SU-DHL-6 (cell line): ENCODE measurements around the gene ADGRG7.

Experiments
- H2AFZ ChIP-seq: fragments of 200-600 bp; sonication (generic); 2 replicates; pipeline ENCODE4 v1.6.1; 2014; ENCODE audit warnings: low read depth, mild to moderate bottlenecking, moderate library complexity, mixed read lengths, antibody characterized with exemption, low read length; ENCODE audit not compliant: severe bottlenecking
- H3F3A ChIP-seq: fragments of 200-600 bp; shearing (Covaris generic); 2 replicates; pipeline ENCODE4 v1.6.0; 2016; ENCODE audit warnings: antibody characterized with exemption, mild to moderate bottlenecking; ENCODE audit not compliant: insufficient read depth
- H3K27ac ChIP-seq: fragments of 200-600 bp; sonication (generic); 2 replicates; pipeline ENCODE4 v1.5.1; 2016; ENCODE audit warnings: low read depth, mild to moderate bottlenecking, low read length, moderate library complexity, mixed read lengths
- H3K27me3 ChIP-seq: fragments of 200-600 bp; sonication (generic), shearing (Covaris generic); 2 replicates; pipeline ENCODE4 v1.6.0; 2014; ENCODE audit warnings: mild to moderate bottlenecking, low read length
- H3K36me3 ChIP-seq: fragments of 200-600 bp; sonication (generic); 2 replicates; pipeline ENCODE4 v1.6.1; 2014; ENCODE audit warnings: mild to moderate bottlenecking, low read length, mixed read lengths
- H3K4me2 ChIP-seq: fragments of 300-600, 200-600 bp; shearing (Covaris generic), sonication (generic); 2 replicates; pipeline ENCODE4 v1.6.0; 2014; ENCODE audit warnings: low read length, low read depth, mild to moderate bottlenecking; ENCODE audit not compliant: poor library complexity, severe bottlenecking
- H3K4me3 ChIP-seq: fragments of 200-600 bp; sonication (generic); 2 replicates; pipeline ENCODE4 v1.5.1; 2014; ENCODE audit warnings: antibody characterized with exemption, low read length, mild to moderate bottlenecking, mixed read lengths; ENCODE audit not compliant: insufficient read depth, poor library complexity, severe bottlenecking
- H3K79me2 ChIP-seq: fragments of 200-600 bp; sonication (generic); 2 replicates; pipeline ENCODE4 v1.6.1; 2014; ENCODE audit warnings: mild to moderate bottlenecking, low read length, moderate library complexity; ENCODE audit not compliant: insufficient read depth
- H3K9ac ChIP-seq: fragments of 200-600 bp; sonication (generic); 2 replicates; pipeline ENCODE4 v1.7.0; 2014; ENCODE audit warnings: mild to moderate bottlenecking, low read length
- H3K9me2 ChIP-seq: fragments of 200-600 bp; sonication (generic); replicated peaks from 2 replicates; pipeline ENCODE4 v1.6.1; 2014; ENCODE audit warnings: low read length; ENCODE audit not compliant: insufficient read depth
- H3K9me3 ChIP-seq: fragments of 200-600 bp; sonication (generic); 2 replicates; pipeline ENCODE4 v1.6.1; 2014; ENCODE audit warnings: low read length, mixed read lengths; ENCODE audit not compliant: insufficient read depth
- H4K20me1 ChIP-seq: fragments of 200-600 bp; sonication (generic); 2 replicates; pipeline ENCODE4 v1.6.1; 2014; ENCODE audit warnings: low read depth, mild to moderate bottlenecking, antibody characterized with exemption, low read length, moderate library complexity, mixed read lengths
- CTCF ChIP-seq: fragments of 200-600 bp; sonication (generic); IDR thresholded peaks from one replicate; pipeline ENCODE4 v1.5.1; 2017; ENCODE audit warnings: antibody characterized with exemption, mild to moderate bottlenecking, low read length, moderate library complexity; ENCODE audit not compliant: insufficient read depth, poor library complexity, severe bottlenecking
- EZH2phosphoT487 ChIP-seq: fragments of 200-600 bp; sonication (generic), shearing (Covaris generic); conservative IDR thresholded peaks from 2 replicates; pipeline ENCODE4 v1.6.1; 2018; ENCODE audit warnings: mild to moderate bottlenecking, antibody characterized with exemption, low read length, moderate library complexity, mixed read lengths

The ADGRG7 gene

GRCh38 chr3:100600181-100601042 lies 9.0 kb upstream of the ADGRG7 start:
- Histone ChIP-seq H3F3A (no peaks in the 10 kb centered on the region), H3K79me2 (no peaks in the 10 kb centered on the region), H3K4me2 (no peak overlapping the region), H3K27ac (no peak overlapping the region), H3K27me3 (no peaks in the 10 kb centered on the region), H3K4me3 (no peak overlapping the region), H4K20me1 (no peaks in the 10 kb centered on the region), H2AFZ (no peak overlapping the region), H3K9me2 (no peaks in the 10 kb centered on the region), H3K9ac (no peak overlapping the region), H3K9me3 (no peaks in the 10 kb centered on the region), H3K36me3 (no peaks in the 10 kb centered on the region)
- TF ChIP-seq CTCF (no peak), EZH2phosphoT487 (no peak)

- Histone ChIP-seq H3K4me3 (peak overlapping the region; percentile 17), H3K27ac (no peak overlapping the region), H3K9me2 (no peaks in the 10 kb centered on the region), H3K4me2 (peak overlapping the region; percentile 49), H4K20me1 (no peaks in the 10 kb centered on the region), H3K9ac (no peak overlapping the region), H3K27me3 (no peaks in the 10 kb centered on the region), H3K36me3 (no peaks in the 10 kb centered on the region), H3K79me2 (no peaks in the 10 kb centered on the region), H2AFZ (peak overlapping the region; percentile 68), H3K9me3 (no peaks in the 10 kb centered on the region), H3F3A (no peaks in the 10 kb centered on the region)
- TF ChIP-seq CTCF (no peak), EZH2phosphoT487 (no peak)
These were observed 6.6 kb upstream of the ADGRG7 start for GRCh38 chr3:100602506-100603444.

GRCh38 chr3:100603469-100603868 lies 5.9 kb upstream of the ADGRG7 start:
- Histone ChIP-seq H4K20me1 (no peaks in the 10 kb centered on the region), H3F3A (no peaks in the 10 kb centered on the region), H3K27ac (no peak overlapping the region), H3K36me3 (no peaks in the 10 kb centered on the region), H3K9me3 (no peaks in the 10 kb centered on the region), H3K4me2 (peak overlapping the region; percentile 49), H3K4me3 (peak overlapping the region; percentile 17), H3K27me3 (no peaks in the 10 kb centered on the region), H3K9ac (no peak overlapping the region), H3K79me2 (no peaks in the 10 kb centered on the region), H2AFZ (peak overlapping the region; percentile 68), H3K9me2 (no peaks in the 10 kb centered on the region)
- TF ChIP-seq CTCF: no peak
- no peak for TF ChIP-seq EZH2phosphoT487
